Glutamatergic neuron (in vitro differentiated cells): ENCODE measurements around the gene AP4E1. TPM values are rescaled to one million over a fixed set of nuclear protein-coding genes. Genes with fewer than 3 reads are reported as not detected.

Experiments used
- DNase-seq: peaks from one replicate; pipeline ENCODE4 v3.0.0; 2022
- H3K27ac Mint-ChIP-seq: one replicate; pipeline ENCODE4 v1.8.0; 2020; ENCODE audit warnings: mild to moderate bottlenecking, mixed read lengths, inconsistent platforms; ENCODE audit not compliant: unreplicated experiment
- H3K27me3 Mint-ChIP-seq: one replicate; pipeline ENCODE4 v1.8.0; 2020; ENCODE audit warnings: mild to moderate bottlenecking, moderate library complexity, mixed read lengths, inconsistent platforms; ENCODE audit not compliant: unreplicated experiment
- H3K36me3 Mint-ChIP-seq: one replicate; pipeline ENCODE4 v1.8.0; 2020; ENCODE audit warnings: mild to moderate bottlenecking, mixed read lengths, inconsistent platforms; ENCODE audit not compliant: unreplicated experiment
- H3K4me1 Mint-ChIP-seq: one replicate; pipeline ENCODE4 v1.8.0; 2020; ENCODE audit warnings: mild to moderate bottlenecking, low read depth, mixed read lengths, inconsistent platforms; ENCODE audit not compliant: unreplicated experiment
- H3K4me3 Mint-ChIP-seq: one replicate; pipeline ENCODE4 v1.8.0; 2020; ENCODE audit warnings: mild to moderate bottlenecking, mixed read lengths, inconsistent platforms; ENCODE audit not compliant: unreplicated experiment
- H3K9me3 Mint-ChIP-seq: one replicate; pipeline ENCODE4 v1.8.0; 2020; ENCODE audit warnings: mild to moderate bottlenecking, moderate library complexity, mixed read lengths, inconsistent platforms; ENCODE audit not compliant: unreplicated experiment
- CTCF ChIP-seq: fragments of 200-600 bp; sonication (generic); IDR thresholded peaks from one replicate; pipeline ENCODE4 v1.5.0; 2021; ENCODE audit not compliant: partially characterized antibody, unreplicated experiment
- total RNA-seq: library from RNA; stranded (reverse); fragmentation: NEBNext Ultra II Directional; extraction: Animal tissue kit (Norgen Biotek cat#: 25700); gene quantifications from one replicate; pipeline ENCODE4 v1.2.1, GENCODE V29; 2021; ENCODE audit not compliant: unreplicated experiment

Gene AP4E1
- total RNA-seq, 1 donor from 2014 or later: 15.9 TPM

- DNase-seq: no peak
- peaks cover 2% of the 10 kb centered on the region for H3K4me1 Mint-ChIP-seq
Observed at GRCh38 chr15:51038974-51039319, 130.5 kb downstream of the AP4E1 start.

GRCh38 chr15:51044037-51044727 lies 135.7 kb downstream of the AP4E1 start:
- no peak for DNase-seq
- H3K9me3 Mint-ChIP-seq: no peaks in the 10 kb centered on the region
- no peaks in the 10 kb centered on the region for H3K36me3 Mint-ChIP-seq
- H3K4me1 Mint-ChIP-seq: no peaks in the 10 kb centered on the region
- no peak overlapping the region for H3K27ac Mint-ChIP-seq
- no peaks in the 10 kb centered on the region for H3K27me3 Mint-ChIP-seq
- no peak for TF ChIP-seq CTCF
- no peak overlapping the region for H3K4me3 Mint-ChIP-seq

More at GRCh38 chr15:51038974-51039319, 130.5 kb downstream of the AP4E1 start:
- Mint-ChIP-seq H3K27ac (no peak overlapping the region), H3K4me3 (no peak overlapping the region), H3K27me3 (no peaks in the 10 kb centered on the region), H3K9me3 (no peaks in the 10 kb centered on the region), H3K36me3 (peaks cover 10% of the 10 kb centered on the region)
- TF ChIP-seq CTCF: no peak

GRCh38 chr15:51046016-51046415 lies 137.5 kb downstream of the AP4E1 start:
- no peak for TF ChIP-seq CTCF
- no peak for DNase-seq
- H3K27ac Mint-ChIP-seq: no peak overlapping the region
- H3K9me3 Mint-ChIP-seq: no peaks in the 10 kb centered on the region
- H3K4me1 Mint-ChIP-seq: no peaks in the 10 kb centered on the region
- H3K4me3 Mint-ChIP-seq: no peak overlapping the region
- H3K36me3 Mint-ChIP-seq: no peaks in the 10 kb centered on the region
- H3K27me3 Mint-ChIP-seq: no peaks in the 10 kb centered on the region

GRCh38 chr15:51046799-51047449 lies 138.4 kb downstream of the AP4E1 start:
- TF ChIP-seq CTCF: no peak
- DNase-seq: no peak
- Mint-ChIP-seq H3K4me3 (no peak overlapping the region), H3K27ac (no peak overlapping the region), H3K36me3 (no peaks in the 10 kb centered on the region), H3K9me3 (no peaks in the 10 kb centered on the region), H3K27me3 (no peaks in the 10 kb centered on the region), H3K4me1 (no peaks in the 10 kb centered on the region)

GRCh38 chr15:51048308-51048707 lies 139.8 kb downstream of the AP4E1 start:
- Mint-ChIP-seq H3K9me3 (no peaks in the 10 kb centered on the region), H3K27ac (no peak overlapping the region), H3K36me3 (peaks cover 4% of the 10 kb centered on the region), H3K4me3 (no peak overlapping the region), H3K27me3 (no peaks in the 10 kb centered on the region), H3K4me1 (no peaks in the 10 kb centered on the region)
- no peak for TF ChIP-seq CTCF
- no peak for DNase-seq
